Kidney (tissue), 14 donors: ENCODE data around the gene HSH2D. TPM values are rescaled to one million over a fixed set of nuclear protein-coding genes. Genes with fewer than 3 reads are reported as not detected.
A peak's percentile ranks its signal among the peaks of the same experiment; 100 is the strongest.
"Not testable (repeated sequence)": the region's sequence is repeated elsewhere in the genome, so short reads cannot be mapped to it uniquely, and the experiment has no call there.

Experiments
- DNase-seq, 5 donors: peaks; one replicate each; pipeline ENCODE4 v3.0.0-alpha.2; 2013 to 2020
- FAIRE-seq: peaks from 2 replicates; lab custom pipeline; 2012; peaks lifted over from hg19 to GRCh38; lab: Jason Lieb, UNC
- H3K27ac ChIP-seq, 2 donors: one replicate each; pipeline ENCODE4 v1.7.0; 2013; ENCODE audit warnings: low read depth in 2 of 2, low read length in 2 of 2, inconsistent platforms in 1 of 2
- H3K27me3 ChIP-seq: one replicate; pipeline ENCODE4 v1.7.1; 2013; ENCODE audit warnings: low read length, inconsistent platforms; ENCODE audit not compliant: control insufficient read depth, insufficient read depth
- H3K36me3 ChIP-seq, 3 donors: one replicate each; pipeline versions ENCODE4 v1.7.0 to v1.7.1; 2013; ENCODE audit warnings: low read length in 3 of 3, control low read depth in 1 of 3, inconsistent platforms in 1 of 3; ENCODE audit not compliant: insufficient read depth in 3 of 3, control insufficient read depth in 2 of 3
- H3K4me1 ChIP-seq, 3 donors: one replicate each; pipeline versions ENCODE4 v1.7.0 to v1.7.1; 2013; ENCODE audit warnings: low read length in 3 of 3, inconsistent platforms in 1 of 3, low read depth in 1 of 3; ENCODE audit not compliant: control insufficient read depth in 2 of 3, insufficient read depth in 2 of 3
- H3K4me3 ChIP-seq, 3 donors: one replicate each; pipeline versions ENCODE4 v1.7.0 to v1.8.1; 2013; ENCODE audit warnings: low read length in 3 of 3, control low read depth in 1 of 3, inconsistent platforms in 1 of 3
- H3K9ac ChIP-seq, 3 donors: one replicate each; pipeline versions ENCODE4 v1.7.0 to v1.7.1; 2013; ENCODE audit warnings: low read length in 3 of 3, control low read depth in 1 of 3, inconsistent platforms in 1 of 3
- H3K9me3 ChIP-seq, 3 donors: one replicate each; pipeline versions ENCODE4 v1.7.0 to v1.7.1; 2013; ENCODE audit warnings: low read length in 3 of 3, control low read depth in 1 of 3, inconsistent platforms in 1 of 3; ENCODE audit not compliant: control insufficient read depth in 2 of 3, insufficient read depth in 1 of 3
- CTCF ChIP-seq: IDR thresholded peaks from 3 replicates; pipeline ENCODE4 v1.5.1; 2012; ENCODE audit warnings: mild to moderate bottlenecking, moderate library complexity, borderline replicate concordance; ENCODE audit not compliant: insufficient read depth; ENCODE audit errors: extremely low read depth
- intact Hi-C: fragments of 100-400 bp; cut with DNase I; formaldehyde crosslinking; loops from one replicate; pipeline ENCODE4 v1.11.1; 2022
- polyA plus RNA-seq: library from polyadenylated mRNA; stranded (reverse); fragments of 350-450 nt; fragmentation: Illumina TruSeq; extraction: RNeasy Lipid Tissue Mini Kit (QIAGEN cat#74804); gene quantifications from one replicate; pipeline ENCODE4 v1.2.3, GENCODE V29; 2014; ENCODE audit warnings: low read depth, low replicate concordance; ENCODE audit not compliant: insufficient read depth
- total RNA-seq: library from RNA; stranded (reverse); fragmentation: NEBNext Ultra II Directional; extraction: Animal tissue kit (Norgen Biotek cat#: 25700); gene quantifications from one replicate; pipeline ENCODE4 v1.2.1, GENCODE V29; 2021
- donor health status: control.
- donor health status: control.
- donor health status: control.
- donor health status: control.
- donor health status: control.
- donor health status: DM: yes; HTN: yes; CAD: no.
- donor health status: Normal renal cell carcinoma (clear cell type).

The HSH2D gene
- total and polyA plus RNA-seq, 2 donors from 2014 or later = 0.41 to 7.7 TPM

- FAIRE-seq = no peak
- no peaks in the 10 kb centered on the region for H3K9me3 ChIP-seq
- H3K36me3 ChIP-seq = peaks cover 8 to 19% (median 11%) of the 10 kb centered on the region in 3 donors
- H3K4me1 ChIP-seq = no peaks in the 10 kb centered on the region
- peak in 1 of 5 donors; percentile 20 for DNase-seq
- no peak overlapping the region for H3K4me3 ChIP-seq
- H3K9ac ChIP-seq = no peak overlapping the region
- intact Hi-C loops = no loop called here
- H3K27ac ChIP-seq = no peak overlapping the region
- no peaks in the 10 kb centered on the region for H3K27me3 ChIP-seq
- TF ChIP-seq CTCF = no peak
Observed at GRCh38 chr19:16096280-16096855, 47.1 kb upstream of the HSH2D start.

GRCh38 chr19:16098416-16098768 is 45.1 kb upstream of the HSH2D start:
- Histone ChIP-seq H3K27me3 (no peaks in the 10 kb centered on the region), H3K4me3 (no peak overlapping the region), H3K27ac (no peak overlapping the region), H3K9ac (no peak overlapping the region), H3K9me3 (no peaks in the 10 kb centered on the region), H3K36me3 (peaks cover 5 to 16% (median 12%) of the 10 kb centered on the region in 3 donors), H3K4me1 (no peaks in the 10 kb centered on the region)
- no peak for TF ChIP-seq CTCF
- intact Hi-C loops = no loop called here
- DNase-seq (no peak), FAIRE-seq (no peak)

GRCh38 chr19:16098821-16099220 is 44.7 kb upstream of the HSH2D start:
- Histone ChIP-seq H3K4me1 (no peaks in the 10 kb centered on the region), H3K27ac (no peak overlapping the region), H3K9ac (no peak overlapping the region), H3K36me3 (peaks cover 5 to 16% (median 12%) of the 10 kb centered on the region in 3 donors), H3K27me3 (no peaks in the 10 kb centered on the region), H3K9me3 (no peaks in the 10 kb centered on the region), H3K4me3 (no peak overlapping the region)
- FAIRE-seq = no peak
- TF ChIP-seq CTCF = no peak
- intact Hi-C loops = no loop called here
- peak in 1 of 5 donors; percentile 4 for DNase-seq

DNA sequence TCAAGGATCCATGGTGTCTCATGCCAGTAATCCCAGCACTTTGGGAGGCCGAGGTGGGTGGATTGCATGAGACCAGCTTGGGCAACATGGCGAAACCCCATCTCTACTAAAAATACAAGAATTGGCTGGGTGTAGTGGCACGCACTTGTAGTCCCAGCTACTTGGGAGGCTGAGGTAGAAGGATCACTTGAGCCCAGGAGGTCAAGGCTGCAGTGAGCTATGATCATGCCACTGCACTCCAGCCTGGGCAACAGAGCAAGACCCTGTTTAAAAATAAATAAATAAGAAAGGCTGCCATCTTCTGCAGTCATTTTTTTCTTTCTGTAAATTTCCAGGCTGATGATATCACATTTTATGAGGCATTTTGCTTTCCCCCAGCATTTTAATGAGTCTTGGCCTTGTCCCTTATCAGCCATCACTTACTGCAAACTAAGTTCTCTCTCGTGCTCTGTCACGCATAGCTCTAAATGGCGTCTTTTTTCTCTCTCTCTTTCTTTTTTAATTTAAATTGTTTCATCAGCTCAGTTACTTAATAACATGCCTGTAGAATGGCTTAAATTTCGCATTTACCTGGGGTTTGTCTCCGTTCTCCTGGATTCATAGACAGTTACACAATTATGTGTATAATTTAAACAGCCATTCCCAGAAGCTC is 44.0 kb upstream of the HSH2D start:
- H3K9ac ChIP-seq, H3K4me3 ChIP-seq, H3K27me3 ChIP-seq, H3K27ac ChIP-seq, H3K9me3 ChIP-seq, intact Hi-C loops, H3K4me1 ChIP-seq, FAIRE-seq: not testable (repeated sequence)
- H3K36me3 ChIP-seq = peaks cover 5 to 16% (median 12%) of the 10 kb centered on the region in 3 donors
- DNase-seq = peak in 1 of 5 donors; percentile 44
